Measurements from ENCODE around the gene MFAP5. TPM values are rescaled to one million over a fixed set of nuclear protein-coding genes. Genes with fewer than 3 reads are reported as not detected.
A peak's percentile ranks its signal among the peaks of the same experiment; 100 is the strongest.

MFAP5 gene
- polyA plus RNA-seq, 1 donor (not counting 4 experiments of a cell fraction or from before 2014, with no cell fraction given), result 317 TPM

DNA sequence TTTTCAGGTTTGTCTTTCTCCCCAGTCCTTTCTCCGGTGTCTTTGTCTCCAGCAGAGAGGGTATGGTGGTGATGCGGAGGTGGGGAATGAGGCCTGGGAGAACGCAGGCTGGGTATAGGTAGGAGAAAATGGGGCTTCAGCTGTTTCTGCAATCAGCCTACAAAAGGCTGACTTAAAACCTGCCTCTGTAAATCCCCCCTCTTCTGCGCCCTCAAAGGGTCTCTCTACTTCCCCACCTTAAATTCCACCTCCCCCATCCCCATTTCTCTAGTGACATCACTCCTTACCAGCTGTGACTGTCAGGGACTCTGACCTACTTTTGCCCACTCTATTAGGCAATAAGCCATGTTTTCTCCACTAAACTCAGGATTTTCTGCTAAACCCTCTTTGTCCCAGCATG lies 27.1 kb upstream of the MFAP5 start:
- Histone ChIP-seq H3K4me3 (ENCODE audit: control insufficient read depth in 2 of 3, extremely low read depth in 1 of 3, insufficient read depth in 2 of 3, low read depth in 1 of 3, low read length in 3 of 3) (no peak overlapping the region), H3K27me3 (ENCODE audit: control insufficient read depth, extremely low read depth, insufficient read depth, low read length) (no peaks in the 10 kb centered on the region), H3K27ac (ENCODE audit: control insufficient read depth, insufficient read depth, low read length) (no peak overlapping the region), H3K79me2 (ENCODE audit: control insufficient read depth, insufficient read depth, low read length) (no peaks in the 10 kb centered on the region), H3K4me2 (ENCODE audit: control insufficient read depth, extremely low read depth, insufficient read depth, low read depth, low read length) (no peak overlapping the region), H4K20me1 (ENCODE audit: control insufficient read depth, extremely low read depth, insufficient read depth, low read length) (no peaks in the 10 kb centered on the region), H3K36me3 (ENCODE audit: control insufficient read depth in 2 of 2, extremely low read depth in 1 of 2, insufficient read depth in 2 of 2, low read length in 2 of 2) (no peaks in the 10 kb centered on the region), H2AFZ (ENCODE audit: control insufficient read depth, low read length) (no peak overlapping the region), H3K9ac (ENCODE audit: control insufficient read depth, extremely low read depth, insufficient read depth, low read length) (no peak overlapping the region), H3K9me1 (ENCODE audit: control insufficient read depth, extremely low read depth, insufficient read depth, low read length) (no peaks in the 10 kb centered on the region), H3K4me1 (ENCODE audit: control insufficient read depth, extremely low read depth, insufficient read depth, low read length) (peaks cover 24% of the 10 kb centered on the region), H3K9me3 (ENCODE audit: control insufficient read depth, low read depth, low read length) (no peaks in the 10 kb centered on the region)
- dilution Hi-C loops (cut with MboI; ENCODE audit: extremely low pct_ligation_motif_present, low sequenced_read_pairs), result no loop called here
- TF ChIP-seq EZH2 (IDR thresholded peaks at IDR 0.05; ENCODE audit: low read length), result no peak
- TF ChIP-seq, protein P1, sequence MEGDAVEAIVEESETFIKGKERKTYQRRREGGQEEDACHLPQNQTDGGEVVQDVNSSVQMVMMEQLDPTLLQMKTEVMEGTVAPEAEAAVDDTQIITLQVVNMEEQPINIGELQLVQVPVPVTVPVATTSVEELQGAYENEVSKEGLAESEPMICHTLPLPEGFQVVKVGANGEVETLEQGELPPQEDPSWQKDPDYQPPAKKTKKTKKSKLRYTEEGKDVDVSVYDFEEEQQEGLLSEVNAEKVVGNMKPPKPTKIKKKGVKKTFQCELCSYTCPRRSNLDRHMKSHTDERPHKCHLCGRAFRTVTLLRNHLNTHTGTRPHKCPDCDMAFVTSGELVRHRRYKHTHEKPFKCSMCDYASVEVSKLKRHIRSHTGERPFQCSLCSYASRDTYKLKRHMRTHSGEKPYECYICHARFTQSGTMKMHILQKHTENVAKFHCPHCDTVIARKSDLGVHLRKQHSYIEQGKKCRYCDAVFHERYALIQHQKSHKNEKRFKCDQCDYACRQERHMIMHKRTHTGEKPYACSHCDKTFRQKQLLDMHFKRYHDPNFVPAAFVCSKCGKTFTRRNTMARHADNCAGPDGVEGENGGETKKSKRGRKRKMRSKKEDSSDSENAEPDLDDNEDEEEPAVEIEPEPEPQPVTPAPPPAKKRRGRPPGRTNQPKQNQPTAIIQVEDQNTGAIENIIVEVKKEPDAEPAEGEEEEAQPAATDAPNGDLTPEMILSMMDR (optimal IDR thresholded peaks at IDR 0.05 in 1 of 3, IDR thresholded peaks at IDR 0.05 in 1 of 3, conservative IDR thresholded peaks at IDR 0.05 in 1 of 3; ENCODE audit: extremely low read depth in 1 of 3, insufficient read depth in 2 of 3, low read length in 3 of 3), result no peak
- FAIRE-seq (no peak), DNase-seq (ENCODE audit: low read depth, low spot score) (no peak)

DNA sequence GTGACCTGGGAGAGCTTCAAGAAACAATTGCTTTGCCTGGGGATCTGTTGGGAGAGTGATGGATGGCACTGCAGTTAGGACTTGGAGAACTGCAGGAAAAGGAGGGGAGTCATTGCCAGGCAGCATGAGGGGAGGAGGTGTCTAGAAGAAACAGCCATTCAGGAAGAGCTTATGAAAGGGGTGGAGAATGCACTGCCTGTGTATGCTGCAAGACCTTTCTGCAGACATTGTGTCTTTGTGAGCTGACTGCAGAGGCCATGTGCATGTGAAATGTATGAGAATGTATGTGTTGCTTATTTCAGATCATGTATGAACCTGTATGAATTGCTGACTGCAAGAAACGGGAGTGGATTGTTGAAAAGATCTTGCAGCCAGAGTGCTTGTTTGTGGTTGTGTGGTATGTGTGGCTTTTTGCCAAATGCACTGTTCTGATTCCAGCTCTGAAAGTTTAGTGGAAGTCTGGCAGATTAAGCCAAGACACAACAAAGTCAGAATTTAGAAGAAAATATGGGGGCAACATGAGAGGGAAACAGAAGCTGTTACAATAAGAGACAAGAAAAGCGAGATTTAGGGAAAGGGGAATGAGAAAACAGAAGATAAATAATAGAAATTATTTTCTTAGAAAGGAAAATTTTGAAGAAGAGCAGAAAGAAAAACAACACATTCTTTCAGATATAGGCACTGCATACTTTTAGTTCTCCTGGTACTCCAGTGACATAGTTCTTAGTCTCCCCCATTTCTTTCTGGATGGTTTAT lies 25.4 kb upstream of the MFAP5 start:
- Histone ChIP-seq H3K4me2 (ENCODE audit: control insufficient read depth, extremely low read depth, insufficient read depth, low read depth, low read length) (peak overlapping the region; percentile 56), H2AFZ (ENCODE audit: control insufficient read depth, low read length) (no peak overlapping the region), H3K27me3 (ENCODE audit: control insufficient read depth, extremely low read depth, insufficient read depth, low read length) (no peaks in the 10 kb centered on the region), H4K20me1 (ENCODE audit: control insufficient read depth, extremely low read depth, insufficient read depth, low read length) (no peaks in the 10 kb centered on the region), H3K9me3 (ENCODE audit: control insufficient read depth, low read depth, low read length) (no peaks in the 10 kb centered on the region), H3K79me2 (ENCODE audit: control insufficient read depth, insufficient read depth, low read length) (no peaks in the 10 kb centered on the region), H3K9me1 (ENCODE audit: control insufficient read depth, extremely low read depth, insufficient read depth, low read length) (no peaks in the 10 kb centered on the region), H3K27ac (ENCODE audit: control insufficient read depth, insufficient read depth, low read length) (no peak overlapping the region), H3K4me1 (ENCODE audit: control insufficient read depth, extremely low read depth, insufficient read depth, low read length) (peaks cover 24% of the 10 kb centered on the region), H3K9ac (ENCODE audit: control insufficient read depth, extremely low read depth, insufficient read depth, low read length) (no peak overlapping the region), H3K36me3 (ENCODE audit: control insufficient read depth in 2 of 2, extremely low read depth in 1 of 2, insufficient read depth in 2 of 2, low read length in 2 of 2) (no peaks in the 10 kb centered on the region), H3K4me3 (ENCODE audit: control insufficient read depth in 2 of 3, extremely low read depth in 1 of 3, insufficient read depth in 2 of 3, low read depth in 1 of 3, low read length in 3 of 3) (no peak overlapping the region)
- TF ChIP-seq, protein P1 (optimal IDR thresholded peaks at IDR 0.05 in 1 of 3, IDR thresholded peaks at IDR 0.05 in 1 of 3, conservative IDR thresholded peaks at IDR 0.05 in 1 of 3; ENCODE audit: extremely low read depth in 1 of 3, insufficient read depth in 2 of 3, low read length in 3 of 3), result no peak
- TF ChIP-seq EZH2 (IDR thresholded peaks at IDR 0.05; ENCODE audit: low read length), result no peak
- dilution Hi-C loops (cut with MboI; ENCODE audit: extremely low pct_ligation_motif_present, low sequenced_read_pairs), result no loop called here
- DNase-seq (ENCODE audit: low read depth, low spot score), result peak; percentile 73
- FAIRE-seq, result peak; percentile 94

Measured in keratinocyte (primary cell).